ENCODE data around the gene PHACTR3. TPM values are rescaled to one million over a fixed set of nuclear protein-coding genes. Genes with fewer than 3 reads are reported as not detected.

The PHACTR3 gene
- polyA plus RNA-seq, 3 donors from 2014 or later = not detected

DNA sequence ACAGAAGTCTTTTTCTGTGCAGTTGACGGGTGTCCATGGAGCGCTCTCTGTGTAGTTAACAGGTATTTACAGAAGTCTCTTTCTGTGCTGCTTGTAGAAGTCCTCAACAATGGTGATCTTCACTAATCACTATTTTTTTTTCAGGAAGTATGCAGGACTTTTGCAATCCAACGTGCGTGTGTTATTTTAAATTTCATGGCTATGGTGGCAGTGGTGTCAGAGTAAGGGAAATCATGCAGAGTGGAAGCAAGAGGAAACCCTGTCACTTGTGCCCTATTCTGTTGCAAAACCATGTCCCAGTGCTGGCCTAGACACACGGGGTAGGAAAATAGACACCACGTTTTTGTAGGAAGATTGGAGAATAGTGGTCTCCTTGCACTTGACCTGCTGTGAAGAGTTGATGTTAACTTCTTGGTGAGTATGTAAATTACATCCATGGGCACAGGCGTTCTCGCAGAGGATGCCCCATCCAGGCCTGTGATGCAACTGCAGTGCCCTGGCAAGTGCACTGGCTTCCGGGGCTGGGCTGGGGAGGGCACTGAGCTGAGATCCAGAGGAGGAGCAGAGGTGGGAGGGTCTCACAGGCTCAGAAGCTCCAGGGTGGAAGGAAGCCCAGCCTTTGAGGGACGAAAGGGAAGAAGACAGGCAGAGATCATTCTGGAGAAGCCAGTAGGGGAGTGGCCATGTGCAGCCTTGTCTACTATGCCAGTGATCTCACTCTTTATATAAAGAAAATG, 182.6 kb downstream of the PHACTR3 start:
- H3K27me3 Mint-ChIP-seq (ENCODE audit: low read depth in 3 of 3) = peaks cover 0 to 9% (median 3%) of the 10 kb centered on the region in 3 donors
- no peak overlapping the region for H3K27ac Mint-ChIP-seq
- DNase-seq = no peak
- peaks cover 0 to 5% (median 1%) of the 10 kb centered on the region in 6 donors for H3K9me3 Mint-ChIP-seq
- no peaks in the 10 kb centered on the region for H3K4me1 Mint-ChIP-seq
- H3K4me3 Mint-ChIP-seq = no peak overlapping the region
- H3K36me3 Mint-ChIP-seq = no peaks in the 10 kb centered on the region

- no peak for DNase-seq
- H3K4me1 Mint-ChIP-seq = no peaks in the 10 kb centered on the region
- peaks cover 0 to 9% (median 3%) of the 10 kb centered on the region in 3 donors for H3K27me3 Mint-ChIP-seq (ENCODE audit: low read depth in 3 of 3)
- H3K4me3 Mint-ChIP-seq = no peak overlapping the region
- no peaks in the 10 kb centered on the region for H3K36me3 Mint-ChIP-seq
- H3K9me3 Mint-ChIP-seq = peaks cover 0 to 9% (median 1%) of the 10 kb centered on the region in 6 donors
- H3K27ac Mint-ChIP-seq = no peak overlapping the region
Measured at GRCh38 chr20:59787538-59787890, 183.2 kb downstream of the PHACTR3 start.

GRCh38 chr20:59788196-59788735, 183.9 kb downstream of the PHACTR3 start:
- DNase-seq = no peak
- H3K9me3 Mint-ChIP-seq = peaks cover 0 to 9% (median 1%) of the 10 kb centered on the region in 6 donors
- H3K27me3 Mint-ChIP-seq (ENCODE audit: low read depth in 3 of 3) = peaks cover 0 to 9% (median 3%) of the 10 kb centered on the region in 3 donors
- no peak overlapping the region for H3K27ac Mint-ChIP-seq
- no peaks in the 10 kb centered on the region for H3K4me1 Mint-ChIP-seq
- H3K4me3 Mint-ChIP-seq = no peak overlapping the region
- no peaks in the 10 kb centered on the region for H3K36me3 Mint-ChIP-seq

DNA sequence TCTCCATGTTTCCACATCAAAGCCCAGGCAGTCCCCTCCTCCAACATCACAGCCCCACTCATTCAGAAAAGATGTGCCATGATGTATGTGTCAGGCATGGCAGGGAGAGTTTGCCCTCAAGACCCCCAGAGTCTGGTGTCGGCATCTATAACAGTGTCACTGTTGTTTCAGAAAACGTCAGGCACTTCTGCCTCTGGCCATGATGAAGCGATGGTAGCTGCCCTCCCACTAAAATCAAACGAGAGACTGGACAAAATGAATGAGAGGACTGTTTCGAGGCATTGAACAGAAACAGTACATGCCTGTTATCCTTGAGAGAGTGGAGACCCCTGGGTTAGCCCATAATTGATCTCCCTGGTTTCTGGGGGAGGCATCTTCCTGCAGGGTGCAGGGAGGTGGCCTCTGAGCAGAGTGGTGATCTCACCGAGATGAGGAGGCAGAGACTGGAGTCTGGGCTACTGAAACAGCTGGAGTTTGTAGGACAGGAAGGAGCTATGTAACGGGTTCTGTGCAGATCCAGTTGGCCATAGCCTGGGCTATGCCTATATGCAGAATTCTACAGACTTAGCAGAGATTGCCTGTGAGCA, 184.6 kb downstream of the PHACTR3 start:
- peaks cover 0 to 9% (median 1%) of the 10 kb centered on the region in 6 donors for H3K9me3 Mint-ChIP-seq
- no peak for DNase-seq
- H3K27me3 Mint-ChIP-seq (ENCODE audit: low read depth in 3 of 3) = peaks cover 0 to 9% (median 3%) of the 10 kb centered on the region in 3 donors
- no peaks in the 10 kb centered on the region for H3K36me3 Mint-ChIP-seq
- H3K4me3 Mint-ChIP-seq = no peak overlapping the region
- H3K4me1 Mint-ChIP-seq = no peaks in the 10 kb centered on the region
- H3K27ac Mint-ChIP-seq = no peak overlapping the region

GRCh38 chr20:59789686-59790085, 185.3 kb downstream of the PHACTR3 start:
- Mint-ChIP-seq H3K4me3 (no peak overlapping the region), H3K27ac (no peak overlapping the region), H3K27me3 (ENCODE audit: low read depth in 3 of 3) (peaks cover 3 to 8% (median 4%) of the 10 kb centered on the region in 3 donors), H3K36me3 (no peaks in the 10 kb centered on the region), H3K4me1 (no peaks in the 10 kb centered on the region), H3K9me3 (peaks cover 0 to 9% (median 1%) of the 10 kb centered on the region in 6 donors)
- no peak for DNase-seq

DNA sequence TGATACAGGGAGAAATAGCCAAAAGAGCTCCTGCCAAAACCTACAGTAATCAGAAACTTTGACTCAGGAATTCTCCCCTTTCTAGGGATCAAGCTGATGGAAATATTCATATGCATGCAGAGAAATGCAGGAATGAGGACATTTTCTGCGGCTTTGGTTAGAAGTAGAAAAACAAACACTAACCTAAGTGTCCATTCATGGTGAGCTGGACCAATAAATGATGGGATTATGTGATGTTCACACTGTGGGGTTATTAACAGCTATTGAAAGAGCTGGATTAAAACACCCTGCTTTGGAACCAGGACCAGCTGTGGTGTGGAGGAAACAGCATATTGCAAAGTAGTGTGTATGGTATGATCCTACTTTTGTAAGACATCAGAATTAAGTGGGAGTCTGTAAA, 186.0 kb downstream of the PHACTR3 start:
- Mint-ChIP-seq H3K27ac (no peak overlapping the region), H3K27me3 (ENCODE audit: low read depth in 3 of 3) (peaks cover 4 to 13% (median 4%) of the 10 kb centered on the region in 3 donors), H3K4me1 (no peaks in the 10 kb centered on the region), H3K4me3 (no peak overlapping the region), H3K36me3 (no peaks in the 10 kb centered on the region), H3K9me3 (peaks cover 0 to 9% (median 1%) of the 10 kb centered on the region in 6 donors)
- no peak for DNase-seq

- Mint-ChIP-seq H3K36me3 (no peaks in the 10 kb centered on the region), H3K27ac (no peak overlapping the region), H3K9me3 (peaks cover 3 to 23% (median 9%) of the 10 kb centered on the region in 6 donors), H3K4me3 (no peak overlapping the region), H3K4me1 (no peaks in the 10 kb centered on the region), H3K27me3 (ENCODE audit: low read depth in 3 of 3) (peaks cover 4 to 13% (median 5%) of the 10 kb centered on the region in 3 donors)
- DNase-seq = no peak
Measured at GRCh38 chr20:59792300-59792699, 188.0 kb downstream of the PHACTR3 start.

DNA sequence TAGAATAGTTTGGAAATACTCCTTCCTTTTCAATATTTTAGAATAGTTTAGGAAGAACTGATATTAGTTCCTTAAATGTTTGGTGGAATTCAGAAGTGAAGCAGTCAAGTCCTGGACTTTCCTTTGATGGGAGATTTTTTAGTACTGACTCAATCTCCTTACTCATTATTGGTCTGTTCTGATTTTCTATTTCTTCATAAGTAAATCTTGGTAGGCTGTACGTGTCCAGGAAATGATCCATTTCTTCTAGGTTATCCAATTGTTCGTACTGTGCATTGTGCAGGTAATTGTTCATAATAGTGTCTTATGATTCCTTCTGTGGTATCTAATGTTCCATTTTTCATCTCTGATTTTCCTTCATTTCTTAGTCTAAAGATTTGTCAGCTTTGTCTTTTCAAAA, 190.2 kb downstream of the PHACTR3 start:
- peaks cover 5 to 8% (median 8%) of the 10 kb centered on the region in 3 donors for H3K27me3 Mint-ChIP-seq (ENCODE audit: low read depth in 3 of 3)
- no peak for DNase-seq
- H3K4me1 Mint-ChIP-seq = no peaks in the 10 kb centered on the region
- no peak overlapping the region for H3K27ac Mint-ChIP-seq
- H3K36me3 Mint-ChIP-seq = no peaks in the 10 kb centered on the region
- H3K9me3 Mint-ChIP-seq = peaks cover 3 to 29% (median 10%) of the 10 kb centered on the region in 6 donors
- no peak overlapping the region for H3K4me3 Mint-ChIP-seq

DNA sequence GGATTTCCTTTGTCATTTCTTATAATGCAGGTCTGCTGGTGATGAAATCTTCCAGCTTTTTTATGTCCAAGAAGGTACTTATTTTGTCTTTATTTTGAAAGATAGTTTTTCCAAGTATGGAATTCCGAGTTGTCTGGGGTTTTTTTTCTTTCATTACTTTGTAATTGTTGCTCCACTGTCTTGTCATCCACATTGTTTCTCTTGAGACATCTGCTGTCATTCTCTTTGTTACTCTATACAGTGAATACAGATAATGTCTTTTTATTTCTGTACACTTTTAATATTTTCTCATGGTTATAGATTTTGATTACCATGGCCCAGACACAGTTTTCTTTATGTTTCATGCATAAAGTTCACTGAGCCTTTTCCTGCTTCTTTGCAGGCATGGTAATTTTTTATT, 196.0 kb downstream of the PHACTR3 start:
- H3K27me3 Mint-ChIP-seq (ENCODE audit: low read depth in 3 of 3) = peaks cover 5 to 15% (median 9%) of the 10 kb centered on the region in 3 donors

DNA sequence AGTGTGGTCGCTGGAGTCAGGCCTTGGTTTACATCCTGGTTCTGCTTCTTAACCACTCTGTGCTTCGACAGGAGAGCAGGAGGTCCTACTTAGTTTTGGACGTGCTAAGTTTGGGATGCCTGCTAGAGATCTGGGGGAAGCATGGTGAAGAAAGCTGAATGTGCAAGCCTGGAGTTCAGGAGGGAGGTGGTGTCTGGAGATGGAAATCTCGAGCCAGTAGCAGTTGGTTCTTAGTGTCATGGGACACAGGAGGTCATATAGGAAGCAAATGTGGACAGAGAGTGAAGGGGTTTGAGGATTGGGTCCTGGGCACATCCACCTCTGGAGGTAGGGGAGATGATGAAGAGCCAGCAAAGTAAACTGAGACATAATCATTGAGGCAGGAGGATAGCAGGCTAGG, 197.7 kb downstream of the PHACTR3 start:
- H3K27me3 Mint-ChIP-seq (ENCODE audit: low read depth in 3 of 3) = peaks cover 4 to 15% (median 10%) of the 10 kb centered on the region in 3 donors
- no peak for DNase-seq
- no peaks in the 10 kb centered on the region for H3K4me1 Mint-ChIP-seq
- H3K36me3 Mint-ChIP-seq = no peaks in the 10 kb centered on the region
- H3K27ac Mint-ChIP-seq = no peak overlapping the region
- H3K4me3 Mint-ChIP-seq = no peak overlapping the region
- H3K9me3 Mint-ChIP-seq = peaks cover 0 to 21% (median 7%) of the 10 kb centered on the region in 6 donors

More for the DNA sequence above, 196.0 kb downstream of the PHACTR3 start:
- Mint-ChIP-seq H3K27ac (no peak overlapping the region), H3K4me1 (no peaks in the 10 kb centered on the region), H3K4me3 (no peak overlapping the region), H3K36me3 (no peaks in the 10 kb centered on the region), H3K9me3 (peaks cover 3 to 35% (median 12%) of the 10 kb centered on the region in 6 donors)
- no peak for DNase-seq

DNA sequence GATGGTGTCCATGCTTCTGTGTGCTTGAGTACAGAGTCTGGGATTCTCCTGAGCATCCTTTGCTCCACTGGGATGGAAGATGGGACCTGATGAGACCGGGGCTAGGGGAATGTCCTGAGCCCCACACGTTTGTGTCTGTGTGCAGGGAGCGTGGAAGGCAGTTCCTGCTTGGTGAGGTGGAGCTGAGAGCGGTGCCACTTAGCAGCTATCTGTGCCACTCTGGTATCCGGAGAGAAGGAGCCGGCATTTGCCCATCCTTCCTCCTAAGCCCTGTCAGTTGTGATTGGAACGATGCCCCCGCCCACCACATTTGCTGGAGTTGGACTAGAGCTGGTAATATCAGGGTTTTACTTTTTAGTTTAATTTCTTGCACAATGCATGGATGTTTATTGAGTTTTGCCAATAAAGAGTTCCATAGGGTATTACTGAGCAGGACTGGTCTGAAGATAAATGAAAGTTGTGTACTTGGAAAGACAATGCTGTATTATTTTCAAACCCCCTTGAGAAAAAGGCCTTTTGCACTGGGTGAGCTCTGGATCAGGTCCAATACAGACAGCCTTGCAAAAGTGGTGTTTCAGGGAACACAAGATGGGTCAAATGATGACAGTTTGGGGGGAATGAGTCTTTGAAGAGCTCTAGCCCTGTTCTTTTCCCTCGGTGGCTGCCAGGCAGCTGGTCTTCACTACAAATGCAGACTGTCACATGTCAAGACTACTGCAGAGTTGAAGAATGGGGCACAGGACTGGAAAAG, 198.3 kb downstream of the PHACTR3 start:
- no peak overlapping the region for H3K27ac Mint-ChIP-seq
- no peak for DNase-seq
- peaks cover 0 to 17% (median 5%) of the 10 kb centered on the region in 6 donors for H3K9me3 Mint-ChIP-seq
- no peaks in the 10 kb centered on the region for H3K4me1 Mint-ChIP-seq
- no peak overlapping the region for H3K4me3 Mint-ChIP-seq
- H3K27me3 Mint-ChIP-seq (ENCODE audit: low read depth in 3 of 3) = peaks cover 3 to 15% (median 9%) of the 10 kb centered on the region in 3 donors
- no peaks in the 10 kb centered on the region for H3K36me3 Mint-ChIP-seq

DNA sequence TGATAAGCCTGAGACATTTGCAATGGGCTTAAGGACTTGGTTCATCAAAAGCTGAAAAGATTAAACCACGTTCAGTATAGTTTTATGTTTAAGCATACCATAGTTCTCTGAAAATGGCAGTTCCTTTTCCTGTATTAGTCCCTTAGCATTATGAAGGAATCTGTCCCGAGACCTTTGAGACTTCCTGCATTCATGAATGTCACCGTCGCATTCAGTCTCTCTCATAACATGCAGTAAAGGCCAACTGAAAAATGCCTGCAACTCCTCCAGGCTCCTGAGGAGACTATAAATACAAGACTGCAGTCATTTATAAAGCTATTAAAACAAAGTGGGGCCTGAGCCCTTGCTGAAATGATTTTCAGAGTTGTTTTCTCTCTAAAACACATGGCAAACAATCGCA, 200.0 kb downstream of the PHACTR3 start:
- peaks cover 3 to 15% (median 6%) of the 10 kb centered on the region in 3 donors for H3K27me3 Mint-ChIP-seq (ENCODE audit: low read depth in 3 of 3)
- H3K9me3 Mint-ChIP-seq = peaks cover 0 to 16% (median 4%) of the 10 kb centered on the region in 6 donors
- no peaks in the 10 kb centered on the region for H3K4me1 Mint-ChIP-seq
- no peak for DNase-seq
- no peaks in the 10 kb centered on the region for H3K36me3 Mint-ChIP-seq
- H3K4me3 Mint-ChIP-seq = no peak overlapping the region
- no peak overlapping the region for H3K27ac Mint-ChIP-seq

DNA sequence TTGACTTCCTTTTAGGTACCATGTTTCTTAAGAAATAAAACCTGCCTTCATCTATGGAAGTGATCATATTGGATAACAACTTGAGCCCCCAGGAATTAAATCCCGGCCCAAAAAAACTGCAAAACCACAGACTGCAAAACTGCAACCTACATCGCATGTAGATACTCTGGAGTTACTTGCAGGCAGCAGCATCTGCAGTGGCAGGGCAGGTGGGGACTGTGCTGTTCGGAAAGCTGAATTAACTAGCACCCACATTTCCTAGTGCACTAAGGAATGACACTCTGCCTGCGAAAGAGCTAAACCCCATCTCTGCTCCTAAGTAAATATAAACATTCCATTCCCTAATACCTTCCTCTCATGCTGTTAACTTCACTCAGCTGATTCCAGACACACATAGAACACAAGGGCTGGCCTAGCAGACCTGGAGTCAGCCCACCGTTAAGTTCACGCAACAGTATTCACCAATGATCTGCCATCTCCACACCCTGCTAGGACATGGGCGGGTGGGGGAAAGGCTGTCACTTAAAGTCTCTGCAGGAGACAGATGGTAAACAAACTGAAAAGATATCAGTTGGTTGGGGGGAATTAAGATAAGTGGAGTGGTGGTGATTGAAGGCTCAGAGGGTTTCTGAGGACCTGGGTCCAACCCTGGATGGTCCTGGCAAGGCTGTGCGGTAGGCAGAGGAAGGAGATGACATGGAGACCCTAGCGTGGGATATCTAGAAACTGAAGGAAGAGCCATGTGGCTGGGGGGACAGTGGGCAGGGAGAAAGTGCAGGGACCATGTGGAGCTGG, 200.7 kb downstream of the PHACTR3 start:
- H3K27me3 Mint-ChIP-seq (ENCODE audit: low read depth in 3 of 3) = peaks cover 4 to 15% (median 6%) of the 10 kb centered on the region in 3 donors
- no peaks in the 10 kb centered on the region for H3K36me3 Mint-ChIP-seq
- H3K4me1 Mint-ChIP-seq = no peaks in the 10 kb centered on the region
- H3K9me3 Mint-ChIP-seq = peaks cover 0 to 13% (median 4%) of the 10 kb centered on the region in 6 donors
- DNase-seq = no peak
- no peak overlapping the region for H3K27ac Mint-ChIP-seq
- no peak overlapping the region for H3K4me3 Mint-ChIP-seq
